Stimulated activated CD4-positive, alpha-beta T cell treated with anti-CD3 and anti-CD28 coated beads, Interleukin-4, amount 100 ng/mL, for 24 hours (primary cell): Measurements from ENCODE around the gene SCCPDH.
"Not testable (repeated sequence)": the region's sequence is repeated elsewhere in the genome, so short reads cannot be mapped to it uniquely, and the experiment has no call there.

ENCODE experiments used
- DNase-seq: peaks from one replicate; pipeline ENCODE4 v3.0.0-alpha.2; 2020

Gene SCCPDH

GRCh38 chr1:246709196-246709595, 15.0 kb upstream of the SCCPDH start:
- DNase-seq, result no peak

GRCh38 chr1:246709835-246710234, 14.4 kb upstream of the SCCPDH start:
- no peak for DNase-seq

- no peak for DNase-seq
Observed at GRCh38 chr1:246711548-246712003, 12.6 kb upstream of the SCCPDH start.

GRCh38 chr1:246712428-246712827, 11.8 kb upstream of the SCCPDH start:
- DNase-seq, result not testable (repeated sequence)

GRCh38 chr1:246719361-246719760, 4.8 kb upstream of the SCCPDH start:
- DNase-seq, result not testable (repeated sequence)

- not testable (repeated sequence) for DNase-seq
Observed at GRCh38 chr1:246720814-246721213, 3.4 kb upstream of the SCCPDH start.

- DNase-seq, result no peak
Observed at GRCh38 chr1:246722720-246723119, 1.5 kb upstream of the SCCPDH start.

- DNase-seq, result no peak
Observed at GRCh38 chr1:246724731-246725095, 504 bp downstream of the SCCPDH start.

GRCh38 chr1:246725191-246725590, 982 bp downstream of the SCCPDH start:
- DNase-seq, result no peak

- DNase-seq, result no peak
Observed at GRCh38 chr1:246726255-246726679, 2.1 kb downstream of the SCCPDH start.

- DNase-seq, result no peak
Observed at GRCh38 chr1:246726881-246727280, 2.7 kb downstream of the SCCPDH start.

- DNase-seq, result no peak
Observed at GRCh38 chr1:246727594-246727993, 3.4 kb downstream of the SCCPDH start.

- no peak for DNase-seq
Observed at GRCh38 chr1:246728311-246728710, 4.1 kb downstream of the SCCPDH start.

- DNase-seq, result not testable (repeated sequence)
Observed at GRCh38 chr1:246729040-246729439, 4.8 kb downstream of the SCCPDH start.

- DNase-seq, result no peak
Observed at GRCh38 chr1:246730839-246731238, 6.6 kb downstream of the SCCPDH start.

GRCh38 chr1:246731873-246732272, 7.7 kb downstream of the SCCPDH start:
- DNase-seq, result not testable (repeated sequence)

- DNase-seq, result no peak
Observed at GRCh38 chr1:246733704-246734103, 9.5 kb downstream of the SCCPDH start.

GRCh38 chr1:246734866-246735265, 10.7 kb downstream of the SCCPDH start:
- no peak for DNase-seq

- DNase-seq, result no peak
Observed at GRCh38 chr1:246735735-246736134, 11.5 kb downstream of the SCCPDH start.

- no peak for DNase-seq
Observed at GRCh38 chr1:246742396-246742795, 18.2 kb downstream of the SCCPDH start.

GRCh38 chr1:246746155-246746554, 21.9 kb downstream of the SCCPDH start:
- DNase-seq, result not testable (repeated sequence)

GRCh38 chr1:246748006-246748405, 23.8 kb downstream of the SCCPDH start:
- no peak for DNase-seq

GRCh38 chr1:246748867-246749266, 24.7 kb downstream of the SCCPDH start:
- DNase-seq, result no peak

- no peak for DNase-seq
Observed at GRCh38 chr1:246750752-246751151, 26.5 kb downstream of the SCCPDH start.

- peak; percentile 57 for DNase-seq
Observed at GRCh38 chr1:246753670-246754535, 29.7 kb downstream of the SCCPDH start.
